A673 (cell line): Measurements from ENCODE around the gene NAGS.

Source experiments
- EZH2 ChIP-seq: fragments of 200-600 bp; sonication (generic); IDR thresholded peaks from 2 replicates; pipeline ENCODE4 v1.6.1; 2017; ENCODE audit warnings: borderline replicate concordance, low read depth, mild to moderate bottlenecking, mixed read lengths, antibody characterized with exemption, low read length; ENCODE audit not compliant: poor library complexity, severe bottlenecking
- TF ChIP-seq, protein P1 (sequence below): fragments of 300-800, 200-600 bp; sonication (generic); conservative IDR thresholded peaks from 2 replicates; pipeline ENCODE4 v1.5.1; 2017; ENCODE audit warnings: low read depth, mild to moderate bottlenecking, antibody characterized with exemption, low read length, moderate library complexity, mixed read lengths

- no peak for TF ChIP-seq EZH2
- TF ChIP-seq, protein P1, sequence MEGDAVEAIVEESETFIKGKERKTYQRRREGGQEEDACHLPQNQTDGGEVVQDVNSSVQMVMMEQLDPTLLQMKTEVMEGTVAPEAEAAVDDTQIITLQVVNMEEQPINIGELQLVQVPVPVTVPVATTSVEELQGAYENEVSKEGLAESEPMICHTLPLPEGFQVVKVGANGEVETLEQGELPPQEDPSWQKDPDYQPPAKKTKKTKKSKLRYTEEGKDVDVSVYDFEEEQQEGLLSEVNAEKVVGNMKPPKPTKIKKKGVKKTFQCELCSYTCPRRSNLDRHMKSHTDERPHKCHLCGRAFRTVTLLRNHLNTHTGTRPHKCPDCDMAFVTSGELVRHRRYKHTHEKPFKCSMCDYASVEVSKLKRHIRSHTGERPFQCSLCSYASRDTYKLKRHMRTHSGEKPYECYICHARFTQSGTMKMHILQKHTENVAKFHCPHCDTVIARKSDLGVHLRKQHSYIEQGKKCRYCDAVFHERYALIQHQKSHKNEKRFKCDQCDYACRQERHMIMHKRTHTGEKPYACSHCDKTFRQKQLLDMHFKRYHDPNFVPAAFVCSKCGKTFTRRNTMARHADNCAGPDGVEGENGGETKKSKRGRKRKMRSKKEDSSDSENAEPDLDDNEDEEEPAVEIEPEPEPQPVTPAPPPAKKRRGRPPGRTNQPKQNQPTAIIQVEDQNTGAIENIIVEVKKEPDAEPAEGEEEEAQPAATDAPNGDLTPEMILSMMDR = no peak
Measured at GRCh38 chr17:44030482-44030881, 26.1 kb downstream of the NAGS start.
